NT2/D1 (cell line): ENCODE measurements around the gene PRPSAP2.

ENCODE experiments used
- SUZ12 ChIP-seq: IDR thresholded peaks from 2 replicates; pipeline ENCODE4 v1.6.1; 2011; ENCODE audit not compliant: insufficient read length, insufficient read depth; ENCODE audit errors: extremely low read depth
- YY1 ChIP-seq: IDR thresholded peaks from 2 replicates; pipeline ENCODE4 v1.6.1; 2011; ENCODE audit not compliant: insufficient read length, insufficient read depth
- ZNF274 ChIP-seq: IDR thresholded peaks from 2 replicates; pipeline ENCODE4 v1.6.1; 2011; ENCODE audit warnings: mild to moderate bottlenecking, low read depth, low read length

DNA sequence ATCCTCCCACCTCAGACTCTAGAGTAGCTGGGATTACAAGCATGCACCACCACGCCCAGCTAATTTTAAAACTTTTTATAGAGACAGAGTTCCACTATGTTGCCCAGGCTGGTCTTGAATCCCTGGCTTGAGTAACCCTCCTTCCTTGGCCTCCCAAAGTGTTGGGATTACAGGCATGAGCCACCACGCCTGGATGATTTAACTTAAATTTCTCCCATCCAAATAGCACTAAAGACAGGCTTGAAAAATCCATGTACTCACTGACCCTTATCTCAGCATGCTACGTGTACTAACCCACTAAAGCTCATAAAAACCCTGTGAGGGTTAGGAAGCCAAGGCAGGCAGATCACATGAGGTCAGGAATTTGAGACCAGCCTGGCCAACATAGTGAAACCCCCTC lies 98.7 kb downstream of the PRPSAP2 start:
- TF ChIP-seq YY1 (no peak), SUZ12 (no peak), ZNF274 (no peak)
